SK-N-SH (cell line): Measurements from ENCODE around the gene CDH23. TPM values are rescaled to one million over a fixed set of nuclear protein-coding genes. Genes with fewer than 3 reads are reported as not detected.

ENCODE experiments used
- CTCF ChIA-PET: fragments of 300-600, 350-600 bp; formaldehyde crosslinking; extraction: SDS; loops from one replicate; lab custom pipeline; 2021; lab: Yijun Ruan, JAX
- POLR2A ChIA-PET: fragments of 350-600 bp; sonication (Branson Sonifier 250); formaldehyde crosslinking; extraction: SDS; loops from one replicate; lab custom pipeline; 2020; ENCODE audit warnings: antibody characterized with exemption, inconsistent platforms; lab: Yijun Ruan, JAX
- DNase-seq: peaks from one replicate; pipeline ENCODE4 v3.0.0; 2012
- H2AFZ ChIP-seq: fragments of 200-600 bp; sonication (generic); 2 replicates; pipeline ENCODE4 v1.8.1; 2016; ENCODE audit warnings: antibody characterized with exemption, mild to moderate bottlenecking, low read depth
- H3F3A ChIP-seq: fragments of 200-600 bp; sonication (generic); replicated peaks from 2 replicates; pipeline ENCODE3; 2016; ENCODE audit warnings: antibody characterized with exemption, mild to moderate bottlenecking; ENCODE audit not compliant: insufficient read depth
- H3K27ac ChIP-seq, 2 experiments: fragments of 200-500 bp in 1 of 2; fragments of 200-600 bp in 1 of 2; sonication (Bioruptor generic) in 1 of 2; sonication (generic), shearing (Covaris generic) in 1 of 2; 2 replicates each; pipeline versions ENCODE4 v1.5.1 to v1.6.1; 2014 to 2016; ENCODE audit warnings: low read depth in 2 of 2, inconsistent platforms in 1 of 2, low read length in 1 of 2, mild to moderate bottlenecking in 1 of 2, mixed read lengths in 1 of 2
- H3K27me3 ChIP-seq: fragments of 200-600 bp; sonication (generic), shearing (Covaris generic); 2 replicates; pipeline ENCODE4 v1.6.1; 2016; ENCODE audit warnings: mixed run types; ENCODE audit not compliant: insufficient read depth
- H3K36me3 ChIP-seq, 2 experiments: fragments of 200-500 bp in 1 of 2; fragments of 200-600 bp in 1 of 2; sonication (Bioruptor generic) in 1 of 2; sonication (generic) in 1 of 2; replicated peaks in 1 of 2; 2 replicates each; pipeline versions ENCODE3 to v1.5.1; 2014 to 2016; ENCODE audit warnings: low read length in 1 of 2, mild to moderate bottlenecking in 1 of 2; ENCODE audit not compliant: insufficient read depth in 2 of 2, control insufficient read depth in 1 of 2
- H3K4me1 ChIP-seq, 2 experiments: fragments of 200-500 bp in 1 of 2; fragments of 200-600 bp in 1 of 2; sonication (Bioruptor generic) in 1 of 2; sonication (generic), shearing (Covaris generic) in 1 of 2; 2 replicates each; pipeline versions ENCODE4 v1.5.1 to v1.6.1; 2014 to 2016; ENCODE audit warnings: low read depth in 1 of 2, low read length in 1 of 2, mixed run types in 1 of 2; ENCODE audit not compliant: insufficient read depth in 2 of 2, control insufficient read depth in 1 of 2
- H3K4me2 ChIP-seq: fragments of 200-600 bp; sonication (generic), shearing (Covaris generic); 2 replicates; pipeline ENCODE4 v1.6.1; 2017; ENCODE audit warnings: mixed run types
- H3K4me3 ChIP-seq, 2 experiments: fragments of 200-500 bp in 1 of 2; fragments of 200-600 bp in 1 of 2; sonication (Bioruptor generic) in 1 of 2; sonication (generic), shearing (Covaris generic) in 1 of 2; 2 replicates each; pipeline versions ENCODE4 v1.5.1 to v1.8.1; 2014 to 2016; ENCODE audit warnings: low read depth in 2 of 2, inconsistent platforms in 1 of 2, low read length in 1 of 2, mild to moderate bottlenecking in 1 of 2, mixed read lengths in 1 of 2, moderate library complexity in 1 of 2
- H3K79me2 ChIP-seq: fragments of 200-600 bp; sonication (generic); 2 replicates; pipeline ENCODE4 v1.8.1; 2017; ENCODE audit warnings: mild to moderate bottlenecking; ENCODE audit not compliant: insufficient read depth
- H3K9ac ChIP-seq: fragments of 200-600 bp; sonication (generic); 2 replicates; pipeline ENCODE4 v1.6.1; 2017; ENCODE audit warnings: mixed run types
- H3K9me2 ChIP-seq: fragments of 200-600 bp; sonication (generic); 2 replicates; pipeline ENCODE4 v1.6.1; 2017; ENCODE audit warnings: mixed run types
- H3K9me3 ChIP-seq: fragments of 200-600 bp; sonication (generic); 2 replicates; pipeline ENCODE4 v1.6.1; 2017; ENCODE audit warnings: mixed run types, mild to moderate bottlenecking, moderate library complexity
- H4K20me1 ChIP-seq: fragments of 200-600 bp; sonication (generic); 2 replicates; pipeline ENCODE4 v1.6.1; 2017; ENCODE audit warnings: mild to moderate bottlenecking, mixed run types; ENCODE audit not compliant: insufficient read depth
- CHD2 ChIP-seq: fragments of 150-350 bp; IDR thresholded peaks from 2 replicates; pipeline ENCODE4 v1.6.1; 2018; ENCODE audit warnings: low read length; ENCODE audit not compliant: partially characterized antibody
- CTCF ChIP-seq: fragments of 200-600 bp; sonication (generic); IDR thresholded peaks from 2 replicates; pipeline ENCODE4 v1.6.1; 2017; ENCODE audit warnings: antibody characterized with exemption, mild to moderate bottlenecking, moderate library complexity
- ELF1 ChIP-seq: IDR thresholded peaks from 2 replicates; pipeline ENCODE4 v1.4.0; 2012
- EZH2phosphoT487 ChIP-seq: fragments of 200-600 bp; sonication (generic); IDR thresholded peaks from 2 replicates; pipeline ENCODE4 v1.6.1; 2017; ENCODE audit warnings: low read depth, mixed run types, mild to moderate bottlenecking, antibody characterized with exemption, moderate library complexity, borderline replicate concordance
- FOSL2 ChIP-seq: IDR thresholded peaks from 2 replicates; pipeline ENCODE4 v1.4.0; 2012; ENCODE audit warnings: low read depth, mild to moderate bottlenecking, moderate library complexity, borderline replicate concordance
- FOXJ3 ChIP-seq: sonication (generic); formaldehyde crosslinking; IDR thresholded peaks from 2 replicates; pipeline ENCODE4 v1.5.1; 2020; ENCODE audit warnings: mild to moderate bottlenecking, missing genetic modification reagents
- FOXM1 ChIP-seq: IDR thresholded peaks from 2 replicates; pipeline ENCODE4 v1.4.0; 2012; ENCODE audit warnings: low read depth, mild to moderate bottlenecking
- GABPA ChIP-seq: IDR thresholded peaks from 2 replicates; pipeline ENCODE4 v1.4.0; 2012; ENCODE audit warnings: low read depth, mild to moderate bottlenecking
- GATA2 ChIP-seq: sonication (generic); formaldehyde crosslinking; IDR thresholded peaks from 2 replicates; pipeline ENCODE4 v1.5.0; 2020; ENCODE audit warnings: mild to moderate bottlenecking, missing genetic modification reagents
- IRF3 ChIP-seq: fragments of 150-350 bp; IDR thresholded peaks from 2 replicates; pipeline ENCODE4 v1.6.1; 2016; ENCODE audit warnings: mild to moderate bottlenecking, low read depth, low read length
- NFIC ChIP-seq: IDR thresholded peaks from 2 replicates; pipeline ENCODE4 v1.4.0; 2012; ENCODE audit warnings: borderline replicate concordance
- NRF1 ChIP-seq: IDR thresholded peaks from 2 replicates; pipeline ENCODE4 v1.6.1; 2012; ENCODE audit warnings: low read depth, mild to moderate bottlenecking, low read length
- POLR2AphosphoS5 ChIP-seq: IDR thresholded peaks from 2 replicates; pipeline ENCODE4 v1.6.1; 2012; ENCODE audit warnings: low read depth, low read length
- RAD21 ChIP-seq: IDR thresholded peaks from 2 replicates; pipeline ENCODE4 v1.6.1; 2012; ENCODE audit warnings: mild to moderate bottlenecking, low read length
- RCOR1 ChIP-seq: fragments of 150-350 bp; IDR thresholded peaks from 2 replicates; pipeline ENCODE4 v1.6.1; 2017; ENCODE audit warnings: antibody characterized with exemption, low read length
- RFX5 ChIP-seq: IDR thresholded peaks from 2 replicates; pipeline ENCODE4 v1.6.1; 2012; ENCODE audit warnings: mild to moderate bottlenecking, improper control_type of control experiment, low read length
- SIN3A ChIP-seq: IDR thresholded peaks from 2 replicates; pipeline ENCODE4 v1.6.1; 2012; ENCODE audit warnings: low read depth, mild to moderate bottlenecking, low read length, moderate library complexity, borderline replicate concordance
- SMC3 ChIP-seq: IDR thresholded peaks from 2 replicates; pipeline ENCODE4 v1.6.1; 2012; ENCODE audit warnings: low read depth, low read length, improper control_type of control experiment
- TCF12 ChIP-seq: IDR thresholded peaks from 2 replicates; pipeline ENCODE4 v1.4.0; 2012
- USF1 ChIP-seq: IDR thresholded peaks from 2 replicates; pipeline ENCODE4 v1.4.0; 2012; ENCODE audit warnings: low read depth, borderline replicate concordance
- WGBS: methylation state at CpG from one replicate; pipeline ENCODE4 v1.1.6; 2017; ENCODE audit warnings: low lambda C conversion rate; 5-methylcytosine and 5-hydroxymethylcytosine counted together
- polyA plus RNA-seq, 3 experiments: library from polyadenylated mRNA; depleted of rRNA; stranded (reverse); fragments of >200 nt; gene quantifications; 2 replicates each; pipeline ENCODE4 v1.2.3, GENCODE V29; 2012

CDH23 gene
- polyA plus RNA-seq, 1 of the 3 experiments (the other 2 are of a cell fraction) = 0.03 TPM

- Histone ChIP-seq H4K20me1 (peaks cover 66% of the 10 kb centered on the region), H3F3A (peaks cover 3% of the 10 kb centered on the region), H3K4me2 (no peak overlapping the region), H3K9me2 (no peaks in the 10 kb centered on the region), H3K27me3 (no peaks in the 10 kb centered on the region), H3K36me3 (peaks cover 43 to 47% of the 10 kb centered on the region in 2 experiments), H3K9ac (no peak overlapping the region), H3K4me1 (peaks cover 25 to 28% of the 10 kb centered on the region in 2 experiments; a peak in 3 of 4 replicates), H2AFZ (no peak overlapping the region), H3K4me3 (no peak overlapping the region), H3K79me2 (peaks cover 68% of the 10 kb centered on the region), H3K27ac (no peak overlapping the region), H3K9me3 (no peaks in the 10 kb centered on the region)
- no peak for DNase-seq
- CTCF ChIA-PET = no interaction called here
- WGBS = 95% methylated on average over 5 of the region's 5 CpGs
- TF ChIP-seq SMC3 (no peak), FOXJ3 (CRISPR knock-in tag) (no peak), POLR2AphosphoS5 (no peak), FOXM1 (no peak), GATA2 (CRISPR knock-in tag) (no peak), IRF3 (no peak), RFX5 (no peak), RCOR1 (no peak), SIN3A (no peak), EZH2phosphoT487 (no peak), FOSL2 (no peak), NFIC (no peak), NRF1 (no peak), CHD2 (no peak), CTCF (no peak), ELF1 (no peak), USF1 (no peak), GABPA (no peak), TCF12 (no peak), RAD21 (no peak)
- POLR2A ChIA-PET = no interaction called here
Measured at GRCh38 chr10:71832967-71833366, 436.2 kb downstream of the CDH23 start.
